Spinal cord (tissue), 10 donors: ENCODE results near the gene LYSMD2. TPM values are rescaled to one million over a fixed set of nuclear protein-coding genes. Genes with fewer than 3 reads are reported as not detected.
A peak's percentile ranks its signal among the peaks of the same experiment; 100 is the strongest.

ENCODE experiments used
- DNase-seq, 6 donors: peaks; one replicate each; pipeline versions ENCODE4 v3.0.0 to v3.0.0-alpha.2; 2013 to 2015; ENCODE audit warnings: low spot score in 6 of 6, low read depth in 4 of 6
- H3K27ac ChIP-seq: one replicate; pipeline ENCODE4 v1.5.1; 2013; ENCODE audit warnings: low read depth, low read length, control low read depth
- H3K27me3 ChIP-seq: one replicate; pipeline ENCODE4 v1.6.1; 2013; ENCODE audit warnings: low read length; ENCODE audit not compliant: control insufficient read depth, insufficient read depth
- H3K36me3 ChIP-seq: one replicate; pipeline ENCODE4 v1.6.1; 2013; ENCODE audit warnings: low read length; ENCODE audit not compliant: control insufficient read depth, insufficient read depth
- H3K4me1 ChIP-seq: one replicate; pipeline ENCODE4 v1.6.1; 2013; ENCODE audit warnings: low read length; ENCODE audit not compliant: control insufficient read depth, insufficient read depth
- H3K4me3 ChIP-seq: one replicate; pipeline ENCODE4 v1.5.1; 2013; ENCODE audit warnings: low read depth, low read length, control low read depth
- H3K9me3 ChIP-seq: one replicate; pipeline ENCODE4 v1.6.1; 2013; ENCODE audit warnings: low read length; ENCODE audit not compliant: control insufficient read depth, insufficient read depth
- WGBS: methylation state at CpG from one replicate; pipeline ENCODE4 v1.1.5; 2013; ENCODE audit warnings: missing lambda C conversion rate; ENCODE audit not compliant: insufficient coverage; 5-methylcytosine and 5-hydroxymethylcytosine counted together
- polyA plus RNA-seq, 2 donors: library from polyadenylated mRNA; unstranded; fragments of 120-200 nt; gene quantifications; one replicate each; pipeline ENCODE4 v1.2.1, GENCODE V29; 2013; ENCODE audit not compliant: insufficient read length in 2 of 2
- total RNA-seq, 2 donors: library from RNA; depleted of rRNA in 1 of 2; stranded (reverse); fragments of 120-200 nt in 1 of 2; fragments of >200 nt in 1 of 2; gene quantifications; one replicate each; pipeline versions ENCODE4 v1.2.3 to v1.2.4, GENCODE V29; 2013 to 2014
- donor health status: healthy.

LYSMD2 gene
- total and polyA plus RNA-seq, 4 donors: 10.7 to 23.8 (median 23.6) TPM

GRCh38 chr15:51738553-51738952 is 1.1 kb upstream of the LYSMD2 start:
- H3K36me3 ChIP-seq: no peaks in the 10 kb centered on the region
- H3K27ac ChIP-seq: peak overlapping the region; percentile 80
- H3K27me3 ChIP-seq: no peaks in the 10 kb centered on the region
- peaks cover 18% of the 10 kb centered on the region for H3K4me1 ChIP-seq
- DNase-seq: no peak
- H3K9me3 ChIP-seq: no peaks in the 10 kb centered on the region
- H3K4me3 ChIP-seq: no peak overlapping the region
- no CpG with 5 or more reads among the region's 2 CpGs for WGBS

GRCh38 chr15:51736751-51737521 is 519 bp downstream of the LYSMD2 start:
- H3K4me1 ChIP-seq: peaks cover 18% of the 10 kb centered on the region
- H3K27ac ChIP-seq: no peak overlapping the region
- peaks cover 2% of the 10 kb centered on the region for H3K36me3 ChIP-seq
- H3K4me3 ChIP-seq: peak overlapping the region; percentile 50
- no peaks in the 10 kb centered on the region for H3K9me3 ChIP-seq
- peak in 4 of 6 donors; percentile 26 to 74 (median 50) for DNase-seq
- H3K27me3 ChIP-seq: no peaks in the 10 kb centered on the region
- 1% methylated on average over 51 of the region's 69 CpGs for WGBS

- no peak for DNase-seq
- Histone ChIP-seq H3K36me3 (peaks cover 2% of the 10 kb centered on the region), H3K27me3 (no peaks in the 10 kb centered on the region), H3K4me1 (peaks cover 18% of the 10 kb centered on the region), H3K9me3 (no peaks in the 10 kb centered on the region), H3K27ac (no peak overlapping the region), H3K4me3 (peak overlapping the region; percentile 50)
- 60% methylated on average over 1 of the region's 3 CpGs for WGBS
Observed at GRCh38 chr15:51736069-51736468, 1.4 kb downstream of the LYSMD2 start.

- Histone ChIP-seq H3K9me3 (no peaks in the 10 kb centered on the region), H3K27ac (no peak overlapping the region), H3K36me3 (peaks cover 2% of the 10 kb centered on the region), H3K27me3 (no peaks in the 10 kb centered on the region), H3K4me3 (peak overlapping the region; percentile 50), H3K4me1 (peaks cover 18% of the 10 kb centered on the region)
- WGBS: 20% methylated on average over 1 of the region's 5 CpGs
- DNase-seq: peak in 1 of 6 donors; percentile 29
Observed at GRCh38 chr15:51735228-51736010, 2.0 kb downstream of the LYSMD2 start.

GRCh38 chr15:51732646-51733045 is 4.8 kb downstream of the LYSMD2 start:
- H3K36me3 ChIP-seq: peaks cover 2% of the 10 kb centered on the region
- no peak for DNase-seq
- 89% methylated on average over 2 of the region's 2 CpGs for WGBS
- peaks cover 18% of the 10 kb centered on the region for H3K4me1 ChIP-seq
- no peak overlapping the region for H3K27ac ChIP-seq
- no peaks in the 10 kb centered on the region for H3K9me3 ChIP-seq
- H3K27me3 ChIP-seq: no peaks in the 10 kb centered on the region
- no peak overlapping the region for H3K4me3 ChIP-seq

GRCh38 chr15:51731549-51732267 is 5.7 kb downstream of the LYSMD2 start:
- Histone ChIP-seq H3K4me1 (peaks cover 18% of the 10 kb centered on the region), H3K27ac (no peak overlapping the region), H3K9me3 (no peaks in the 10 kb centered on the region), H3K4me3 (no peak overlapping the region), H3K27me3 (no peaks in the 10 kb centered on the region), H3K36me3 (peaks cover 2% of the 10 kb centered on the region)
- WGBS: 92% methylated on average over 3 of the region's 5 CpGs
- DNase-seq: no peak

- 68% methylated on average over 2 of the region's 4 CpGs for WGBS
- no peak overlapping the region for H3K27ac ChIP-seq
- H3K4me1 ChIP-seq: no peaks in the 10 kb centered on the region
Observed at GRCh38 chr15:51727141-51727897, 10.1 kb downstream of the LYSMD2 start.

GRCh38 chr15:51726302-51727073 is 11.0 kb downstream of the LYSMD2 start:
- Histone ChIP-seq H3K36me3 (no peaks in the 10 kb centered on the region), H3K27ac (no peak overlapping the region), H3K9me3 (no peaks in the 10 kb centered on the region), H3K27me3 (no peaks in the 10 kb centered on the region), H3K4me1 (no peaks in the 10 kb centered on the region), H3K4me3 (no peak overlapping the region)
- 25% methylated on average over 5 of the region's 5 CpGs for WGBS
- DNase-seq: no peak

More at GRCh38 chr15:51727141-51727897, 10.1 kb downstream of the LYSMD2 start:
- H3K4me3 ChIP-seq: no peak overlapping the region
- H3K9me3 ChIP-seq: no peaks in the 10 kb centered on the region
- no peaks in the 10 kb centered on the region for H3K27me3 ChIP-seq
- H3K36me3 ChIP-seq: peaks cover 2% of the 10 kb centered on the region
- no peak for DNase-seq
